ENCODE results near the gene ARHGAP6. TPM values are rescaled to one million over a fixed set of nuclear protein-coding genes. Genes with fewer than 3 reads are reported as not detected.
"Not testable (repeated sequence)": the region's sequence is repeated elsewhere in the genome, so short reads cannot be mapped to it uniquely, and the experiment has no call there.

Gene ARHGAP6
- total RNA-seq, 1 donor from 2014 or later, result 3.1 TPM

DNA sequence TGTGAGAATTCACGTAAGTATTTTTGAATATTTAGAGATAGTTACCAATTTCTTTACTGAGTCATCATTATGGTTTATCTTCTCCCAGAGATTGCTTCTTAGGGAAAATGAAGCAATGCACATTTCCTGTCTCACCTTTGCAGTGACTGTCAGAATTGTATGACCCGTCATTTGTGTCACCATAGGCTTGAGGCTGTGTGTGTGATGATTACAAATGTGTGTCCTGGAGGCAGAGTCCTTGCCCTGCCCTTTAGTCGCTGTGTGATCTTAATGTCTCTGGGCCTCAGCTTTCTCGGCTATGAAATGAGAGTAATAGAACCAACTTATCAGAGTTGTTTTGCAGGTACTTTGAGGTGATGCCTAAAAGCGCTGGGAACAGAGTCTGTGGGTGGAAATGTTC is 540.7 kb downstream of the ARHGAP6 start:
- Histone ChIP-seq H3K9me3 (replicated peaks) (no peaks in the 10 kb centered on the region), H3K27me3 (ENCODE audit: low read depth) (no peaks in the 10 kb centered on the region), H3K27ac (replicated peaks) (no peak overlapping the region), H3K4me3 (no peak overlapping the region), H3K4me1 (no peaks in the 10 kb centered on the region), H3K36me3 (peaks cover 26% of the 10 kb centered on the region)
- TF ChIP-seq, protein P1, sequence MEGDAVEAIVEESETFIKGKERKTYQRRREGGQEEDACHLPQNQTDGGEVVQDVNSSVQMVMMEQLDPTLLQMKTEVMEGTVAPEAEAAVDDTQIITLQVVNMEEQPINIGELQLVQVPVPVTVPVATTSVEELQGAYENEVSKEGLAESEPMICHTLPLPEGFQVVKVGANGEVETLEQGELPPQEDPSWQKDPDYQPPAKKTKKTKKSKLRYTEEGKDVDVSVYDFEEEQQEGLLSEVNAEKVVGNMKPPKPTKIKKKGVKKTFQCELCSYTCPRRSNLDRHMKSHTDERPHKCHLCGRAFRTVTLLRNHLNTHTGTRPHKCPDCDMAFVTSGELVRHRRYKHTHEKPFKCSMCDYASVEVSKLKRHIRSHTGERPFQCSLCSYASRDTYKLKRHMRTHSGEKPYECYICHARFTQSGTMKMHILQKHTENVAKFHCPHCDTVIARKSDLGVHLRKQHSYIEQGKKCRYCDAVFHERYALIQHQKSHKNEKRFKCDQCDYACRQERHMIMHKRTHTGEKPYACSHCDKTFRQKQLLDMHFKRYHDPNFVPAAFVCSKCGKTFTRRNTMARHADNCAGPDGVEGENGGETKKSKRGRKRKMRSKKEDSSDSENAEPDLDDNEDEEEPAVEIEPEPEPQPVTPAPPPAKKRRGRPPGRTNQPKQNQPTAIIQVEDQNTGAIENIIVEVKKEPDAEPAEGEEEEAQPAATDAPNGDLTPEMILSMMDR (IDR thresholded peaks at IDR 0.05; ENCODE audit: borderline replicate concordance), result no peak
- intact Hi-C loops (cut with micrococcal nuclease), result no loop called here
- DNase-seq, result no peak

DNA sequence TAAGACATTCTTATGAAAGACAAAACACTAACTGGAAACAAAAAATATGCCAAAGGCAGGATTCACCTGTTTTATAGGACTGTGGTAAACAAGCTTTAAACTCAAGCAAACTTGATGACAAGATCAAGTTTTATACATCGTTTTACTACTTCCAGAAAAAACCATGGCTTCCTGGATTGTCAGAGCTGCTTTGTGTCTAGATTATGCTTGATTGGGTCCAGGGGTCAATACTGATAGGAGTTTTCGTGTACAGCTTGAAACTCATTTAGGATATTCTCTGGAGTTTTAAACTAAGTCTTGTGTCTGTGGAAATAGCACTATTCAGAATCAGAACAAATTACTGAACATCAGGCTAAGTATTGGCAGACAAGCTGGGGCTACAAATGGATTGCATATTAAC is 541.6 kb downstream of the ARHGAP6 start:
- H3K4me3 ChIP-seq, result no peak overlapping the region
- TF ChIP-seq, protein P1 (IDR thresholded peaks at IDR 0.05; ENCODE audit: borderline replicate concordance), result no peak
- H3K9me3 ChIP-seq (replicated peaks), result no peaks in the 10 kb centered on the region
- no peaks in the 10 kb centered on the region for H3K27me3 ChIP-seq (ENCODE audit: low read depth)
- peaks cover 34% of the 10 kb centered on the region for H3K36me3 ChIP-seq
- no peaks in the 10 kb centered on the region for H3K4me1 ChIP-seq
- intact Hi-C loops (cut with micrococcal nuclease), result no loop called here
- no peak for DNase-seq
- H3K27ac ChIP-seq (replicated peaks), result no peak overlapping the region

DNA sequence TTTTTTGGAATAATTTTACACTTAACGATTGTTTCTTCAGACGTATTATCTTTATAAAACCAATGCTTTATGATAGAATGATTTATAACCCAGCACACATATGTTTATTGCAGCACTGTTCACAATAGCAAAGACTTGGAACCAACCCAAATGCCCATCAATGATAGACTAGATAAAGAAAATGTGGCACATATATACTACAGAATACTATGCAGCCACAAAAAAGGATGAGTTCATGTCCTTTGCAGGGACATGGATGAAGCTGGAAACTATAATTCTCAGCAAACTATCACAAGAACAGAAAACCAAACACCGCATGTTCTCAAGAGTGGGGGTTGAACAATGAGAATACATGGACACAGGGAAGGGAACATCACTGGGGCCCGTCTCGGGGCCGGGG is 542.6 kb downstream of the ARHGAP6 start:
- H3K4me1 ChIP-seq; DNase-seq; H3K27ac ChIP-seq (replicated peaks); H3K4me3 ChIP-seq; intact Hi-C loops (cut with micrococcal nuclease); H3K9me3 ChIP-seq (replicated peaks); H3K27me3 ChIP-seq (ENCODE audit: low read depth): not testable (repeated sequence)
- peaks cover 44% of the 10 kb centered on the region for H3K36me3 ChIP-seq

DNA sequence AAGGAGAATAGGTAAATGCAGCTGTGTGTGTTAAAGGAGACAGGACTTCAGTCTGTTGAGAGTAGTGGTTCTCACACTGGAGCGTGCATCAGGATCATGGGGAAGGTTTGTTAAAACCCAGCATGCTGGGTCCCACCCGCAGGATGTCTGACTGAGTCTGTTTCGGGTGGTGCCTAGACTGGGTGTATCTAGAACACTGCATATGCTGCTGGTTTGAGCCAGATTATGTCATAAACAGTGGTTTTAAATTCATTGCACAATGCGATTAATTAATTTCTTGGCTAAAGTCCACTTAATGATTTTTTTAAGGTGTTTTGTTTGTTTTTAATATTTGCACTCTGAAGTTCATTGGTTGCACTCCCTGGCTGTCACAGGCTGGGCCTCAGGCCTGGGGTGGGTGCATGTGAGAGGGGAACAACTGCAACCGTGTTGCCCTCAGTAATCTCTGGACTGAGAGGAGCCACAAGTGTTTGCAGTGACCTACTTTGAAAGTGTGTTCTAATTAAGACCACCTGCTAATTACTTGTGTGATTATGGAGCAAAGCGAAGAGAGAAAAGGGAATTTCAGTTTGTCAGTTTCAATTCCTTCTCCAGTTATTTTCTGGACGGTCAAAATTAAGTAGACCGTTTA is 546.3 kb downstream of the ARHGAP6 start:
- Histone ChIP-seq H3K4me3 (no peak overlapping the region), H3K27me3 (ENCODE audit: low read depth) (no peaks in the 10 kb centered on the region), H3K9me3 (replicated peaks) (no peaks in the 10 kb centered on the region), H3K4me1 (no peaks in the 10 kb centered on the region), H3K27ac (replicated peaks) (no peak overlapping the region), H3K36me3 (peaks cover 79% of the 10 kb centered on the region)
- TF ChIP-seq, protein P1 (IDR thresholded peaks at IDR 0.05; ENCODE audit: borderline replicate concordance), result no peak
- intact Hi-C loops (cut with micrococcal nuclease), result no loop called here
- DNase-seq, result no peak

DNA sequence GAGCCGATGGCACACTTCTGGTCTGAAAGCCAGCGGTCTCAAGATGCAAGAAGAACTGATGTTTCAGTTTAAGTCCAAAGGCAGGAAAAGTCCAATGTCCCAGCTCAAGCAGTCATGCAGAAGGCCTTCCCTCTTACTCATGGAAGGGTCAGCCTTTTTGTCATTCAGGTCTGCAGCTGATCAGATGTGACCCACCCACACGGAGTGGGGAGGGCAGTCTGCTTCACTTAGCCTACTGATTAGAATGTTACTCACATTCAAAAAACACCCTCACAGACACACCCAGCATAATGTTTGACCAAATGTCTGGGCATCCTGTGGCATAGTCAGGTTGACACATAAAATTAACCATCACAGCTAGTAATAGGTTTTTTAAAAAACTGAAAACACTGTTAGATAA is 548.0 kb downstream of the ARHGAP6 start:
- H3K4me3 ChIP-seq, result no peak overlapping the region
- DNase-seq, result no peak
- peaks cover 76% of the 10 kb centered on the region for H3K36me3 ChIP-seq
- H3K27ac ChIP-seq (replicated peaks), result no peak overlapping the region
- peaks cover 12% of the 10 kb centered on the region for H3K4me1 ChIP-seq
- TF ChIP-seq, protein P1 (IDR thresholded peaks at IDR 0.05; ENCODE audit: borderline replicate concordance), result no peak
- no peaks in the 10 kb centered on the region for H3K27me3 ChIP-seq (ENCODE audit: low read depth)
- intact Hi-C loops (cut with micrococcal nuclease), result no loop called here
- no peaks in the 10 kb centered on the region for H3K9me3 ChIP-seq (replicated peaks)

DNA sequence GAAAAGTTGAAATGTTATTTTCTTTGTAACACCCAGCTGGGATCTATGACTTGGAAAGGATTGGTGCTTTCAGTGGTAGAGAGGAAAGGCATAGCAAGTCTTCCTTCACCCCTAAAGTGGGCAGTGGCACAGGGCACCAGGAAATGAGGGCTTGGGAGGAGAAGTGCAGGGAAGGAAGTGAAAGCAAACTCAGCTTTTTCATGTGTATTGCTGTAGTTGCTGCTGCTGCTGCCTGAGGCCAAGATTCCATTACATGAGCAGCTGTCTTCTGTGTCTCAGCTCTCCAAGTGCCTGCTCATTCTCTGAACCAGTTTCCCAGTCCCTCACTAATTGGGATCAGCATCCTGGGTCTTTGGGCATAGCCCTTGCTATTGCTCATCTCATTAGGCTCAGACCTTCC is 552.0 kb downstream of the ARHGAP6 start:
- Histone ChIP-seq H3K4me1 (peaks cover 32% of the 10 kb centered on the region), H3K4me3 (no peak overlapping the region), H3K36me3 (peaks cover 41% of the 10 kb centered on the region), H3K27ac (replicated peaks) (no peak overlapping the region), H3K9me3 (replicated peaks) (no peaks in the 10 kb centered on the region), H3K27me3 (ENCODE audit: low read depth) (no peaks in the 10 kb centered on the region)
- TF ChIP-seq, protein P1 (IDR thresholded peaks at IDR 0.05; ENCODE audit: borderline replicate concordance), result no peak
- no peak for DNase-seq
- intact Hi-C loops (cut with micrococcal nuclease), result no loop called here
